ENCODE measurements around the gene RAB8A.
A peak's percentile ranks its signal among the peaks of the same experiment; 100 is the strongest.
"Not testable (repeated sequence)": the region's sequence is repeated elsewhere in the genome, so short reads cannot be mapped to it uniquely, and the experiment has no call there.

The RAB8A gene

GRCh38 chr19:16143399-16144215 lies 31.9 kb downstream of the RAB8A start, which contains the start of gene HSH2D:
HSH2D (plus strand) TSS chr19:16143685; CDS start chr19:16148751, 5,066 bp downstream.
- peak; percentile 83 for DNase-seq

DNA sequence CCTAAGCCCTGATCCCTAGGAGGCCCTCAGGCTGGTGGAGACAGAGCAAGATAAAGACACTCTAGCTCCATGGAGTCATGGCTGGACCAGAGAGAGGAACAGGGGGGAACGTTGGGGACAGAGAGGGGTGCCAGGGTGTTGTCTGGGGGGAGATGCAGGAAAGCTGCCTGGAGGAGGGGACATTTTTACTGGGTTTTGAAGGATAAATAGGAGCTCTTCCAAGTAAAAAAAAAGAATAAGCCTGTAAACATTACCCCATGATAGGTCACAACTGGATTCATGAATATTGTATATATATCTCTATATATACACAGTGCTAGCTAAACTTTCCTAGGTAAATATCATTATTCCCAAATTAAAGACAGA lies 32.5 kb downstream of the RAB8A start:
- no peak for DNase-seq

DNA sequence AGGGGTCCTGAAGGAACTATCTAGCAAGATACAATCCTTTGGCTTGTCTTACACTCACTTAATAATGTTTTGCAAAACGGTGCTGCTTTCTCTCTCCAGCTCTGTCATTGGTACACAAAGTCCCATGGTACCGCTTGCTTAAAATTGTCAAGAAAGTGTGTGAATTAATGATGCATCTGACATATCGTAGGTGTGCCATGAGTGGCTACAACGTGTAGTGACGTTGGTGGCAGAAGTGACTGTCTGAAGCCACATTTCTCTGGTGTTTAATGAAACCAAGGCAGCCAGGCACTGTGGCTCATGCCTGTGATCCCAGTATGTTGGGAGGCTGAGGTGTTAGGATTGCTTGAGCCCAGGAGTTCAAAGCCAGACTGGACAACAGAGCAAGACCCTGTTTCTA lies 34.4 kb downstream of the RAB8A start:
- DNase-seq = no peak

DNA sequence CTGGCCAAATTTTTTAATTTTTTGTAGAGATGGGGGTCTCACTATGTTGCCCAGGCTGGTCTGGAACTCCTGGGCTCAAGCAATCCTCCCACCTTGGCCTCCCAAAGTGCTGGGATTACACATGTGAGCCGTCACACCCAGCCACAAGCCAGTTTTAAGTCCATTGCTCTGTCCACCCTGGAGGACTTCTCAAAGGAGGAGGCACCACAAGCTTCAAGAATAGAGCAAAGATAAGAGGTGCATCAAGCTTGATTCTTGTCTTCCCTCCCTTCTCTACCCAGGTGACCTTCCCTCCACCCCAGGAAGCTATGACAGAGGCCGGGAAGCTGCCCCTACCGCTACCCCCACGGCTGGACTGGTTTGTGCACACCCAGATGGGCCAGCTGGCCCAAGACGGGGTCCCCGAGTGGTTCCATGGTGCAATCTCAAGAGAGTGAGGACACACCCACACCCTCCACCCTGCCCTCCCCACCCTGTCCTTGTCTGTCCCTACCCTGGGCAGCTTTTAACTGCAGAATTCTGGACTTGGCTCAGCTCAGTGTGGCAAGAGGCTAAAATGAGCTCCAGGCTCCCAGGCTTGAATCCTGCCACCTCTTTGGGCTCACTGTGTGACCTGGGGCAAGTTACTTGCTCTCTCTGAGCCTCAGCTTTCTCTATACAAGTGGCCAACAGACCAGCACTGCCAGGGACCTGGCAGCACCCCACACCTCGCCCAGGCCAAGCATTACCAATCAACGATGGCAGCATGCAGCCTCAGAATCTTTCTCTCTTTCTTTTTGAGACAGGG lies 36.9 kb downstream of the RAB8A start:
- DNase-seq = no peak

DNA sequence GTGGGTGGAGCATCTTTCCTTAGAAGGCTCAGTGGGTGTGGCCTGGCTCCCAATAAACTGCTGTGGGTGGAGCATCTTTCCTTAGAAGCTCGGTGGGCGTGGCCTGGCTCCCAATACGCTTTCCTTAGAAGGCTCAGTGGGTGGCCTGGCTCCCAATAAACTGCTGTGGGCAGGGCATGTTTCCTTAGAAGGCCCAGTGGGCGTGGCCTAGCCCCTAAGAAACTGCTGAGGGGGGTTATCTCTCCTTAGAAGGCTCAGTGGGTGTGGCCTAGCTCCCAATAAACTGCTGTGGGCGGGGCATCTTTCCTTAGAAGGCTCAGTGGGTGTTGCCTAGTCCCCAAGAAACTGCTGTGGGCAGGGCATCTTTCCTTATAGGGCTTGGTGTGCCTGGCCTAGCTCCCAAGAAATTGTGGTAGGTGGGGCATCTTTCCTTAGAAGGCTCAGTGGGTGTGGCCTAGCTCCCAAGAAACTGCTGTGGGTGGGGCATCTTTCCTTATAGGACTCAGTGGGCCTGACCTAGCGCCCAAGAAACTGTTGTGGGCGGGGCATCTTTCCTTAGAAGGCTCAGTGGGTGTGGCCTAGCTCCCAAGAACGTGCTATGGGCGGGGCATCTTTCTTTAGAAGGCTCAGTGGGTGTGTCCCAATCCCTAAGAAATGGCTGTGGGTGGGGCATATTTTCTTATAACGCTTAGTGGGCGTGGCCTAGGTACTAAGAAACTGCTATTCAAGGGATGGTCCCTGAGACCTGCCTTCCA lies 42.1 kb downstream of the RAB8A start:
- no peak for DNase-seq

DNA sequence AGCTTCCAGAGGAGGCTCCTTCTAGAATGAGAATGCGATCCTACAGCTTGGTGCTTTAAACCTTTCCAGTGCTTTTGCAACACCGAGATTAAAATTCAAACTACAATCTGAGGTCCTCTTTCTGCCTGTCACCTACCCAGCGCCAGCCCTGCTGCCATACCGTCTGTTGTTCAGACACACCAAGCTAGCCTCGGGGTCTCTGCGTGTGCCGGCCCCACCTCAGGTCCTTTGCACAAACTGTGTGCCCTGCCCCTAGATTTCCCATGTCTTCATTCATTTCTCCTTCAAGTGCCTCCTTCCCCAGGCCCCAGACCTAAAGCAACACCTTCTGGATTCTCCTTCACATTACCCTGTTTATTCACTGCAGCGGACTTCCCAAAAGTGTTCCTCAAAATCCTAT lies 42.9 kb downstream of the RAB8A start:
- no peak for DNase-seq

DNA sequence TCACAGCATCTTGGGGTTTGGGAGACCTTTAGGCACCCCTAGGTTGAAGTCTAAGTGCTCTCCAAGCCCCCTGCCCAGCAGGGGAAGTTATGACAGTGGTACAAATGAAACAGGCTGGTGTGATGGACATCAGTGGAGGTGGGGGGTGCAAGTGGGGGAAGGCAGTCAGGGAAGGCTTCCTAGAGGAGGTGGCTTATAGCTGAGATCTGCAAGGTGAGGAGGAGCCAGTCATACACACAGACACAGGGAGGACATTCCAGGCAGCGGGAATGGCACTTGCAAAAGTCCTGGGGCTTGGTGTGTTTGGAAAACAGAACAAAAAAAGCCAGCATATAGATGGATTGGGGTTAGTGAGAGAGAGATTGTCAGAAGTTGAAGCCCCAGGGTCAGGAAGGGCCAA lies 43.4 kb downstream of the RAB8A start:
- no peak for DNase-seq

GRCh38 chr19:16156904-16157303 lies 45.2 kb downstream of the RAB8A start:
- DNase-seq = no peak

DNA sequence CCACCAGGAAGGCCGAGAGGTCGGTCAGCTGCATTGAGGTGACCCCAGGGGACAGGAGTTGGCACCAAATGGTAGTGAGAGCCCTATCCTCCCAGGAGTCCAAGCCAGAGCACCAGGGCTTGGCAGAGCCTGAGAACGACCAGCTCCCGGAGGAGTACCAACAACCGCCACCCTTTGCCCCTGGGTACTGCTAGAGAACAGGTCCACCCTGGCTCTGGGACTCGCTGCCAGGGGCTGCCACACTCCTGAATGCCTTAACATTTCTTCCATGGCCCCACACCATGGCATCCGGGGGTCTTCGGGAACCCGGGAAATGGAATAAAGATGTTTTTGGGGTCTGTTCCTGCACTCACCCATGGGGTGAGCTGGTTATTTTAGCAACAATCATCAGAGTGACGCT lies 45.9 kb downstream of the RAB8A start:
- DNase-seq = no peak

DNA sequence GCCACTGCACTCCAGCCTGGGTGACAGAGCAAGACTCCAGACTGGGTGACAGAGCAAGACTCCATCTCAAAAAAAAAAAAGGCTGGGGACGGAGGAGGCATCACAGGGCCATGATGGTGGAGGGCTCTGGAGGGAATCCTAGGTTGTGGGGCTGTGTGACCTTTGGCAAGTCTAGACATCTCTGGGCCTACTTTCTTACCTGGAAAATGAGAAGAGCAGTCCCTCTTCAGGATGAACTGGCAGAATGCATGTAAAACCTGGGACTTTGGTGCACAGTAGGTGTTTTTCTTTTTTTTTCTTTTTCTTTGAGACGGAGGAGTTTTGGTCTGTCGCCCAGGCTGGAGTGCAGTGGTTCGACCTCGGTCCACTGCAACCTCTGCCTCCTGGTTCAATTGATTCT lies 48.0 kb downstream of the RAB8A start:
- no peak for DNase-seq

DNA sequence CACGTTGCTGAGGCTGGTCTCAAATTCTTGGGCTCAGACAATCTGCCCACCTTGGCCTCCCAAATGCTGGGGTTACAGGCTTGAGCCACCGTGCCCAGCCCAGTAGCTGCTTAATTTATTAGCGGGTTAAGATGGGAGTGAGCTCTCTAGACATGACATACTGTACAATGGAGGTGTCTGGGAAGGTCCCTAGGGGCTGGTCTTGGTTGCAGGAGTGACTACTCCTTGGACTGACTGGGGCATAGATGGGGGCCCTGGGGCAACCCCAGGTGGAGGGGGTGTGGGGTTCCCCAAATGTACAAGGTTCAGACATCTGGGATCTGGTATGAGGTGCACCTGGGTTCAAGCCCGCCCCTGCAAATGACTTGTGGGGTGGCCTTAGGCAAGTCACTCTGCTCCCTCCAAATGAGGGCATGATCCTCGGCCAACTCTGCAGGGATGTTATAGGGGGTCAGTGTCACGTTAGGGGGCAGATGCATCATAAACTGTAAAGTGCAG lies 48.8 kb downstream of the RAB8A start:
- no peak for DNase-seq

DNA sequence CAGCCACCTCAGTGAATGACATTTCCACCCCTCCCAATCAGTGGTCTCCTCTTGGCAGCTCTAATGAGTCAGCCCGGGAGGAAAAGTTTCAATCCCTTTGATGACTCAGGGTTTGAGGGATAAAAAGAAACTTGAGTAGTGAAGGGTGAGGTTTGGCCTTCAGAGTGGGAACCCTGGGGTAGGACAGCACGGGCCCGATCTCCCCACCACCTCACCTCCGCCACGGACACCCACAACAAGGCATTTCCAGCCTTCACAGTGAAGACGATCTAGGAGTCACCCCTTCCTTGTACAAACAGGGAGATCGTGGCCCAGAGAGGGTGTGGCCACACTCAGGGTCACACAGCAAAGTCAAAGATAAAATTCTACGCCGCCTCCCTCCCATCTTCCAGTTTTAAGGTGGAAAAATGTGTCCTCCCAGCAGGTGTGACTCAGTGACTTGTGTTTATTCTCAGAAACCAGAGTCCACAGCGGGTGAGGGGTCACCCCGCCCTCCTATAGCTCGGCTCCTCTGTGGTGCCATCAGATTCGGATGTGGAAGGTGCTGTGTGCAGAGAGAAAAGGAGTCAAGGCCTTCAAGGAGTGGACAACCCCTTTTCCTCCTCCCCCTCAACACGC lies 49.4 kb downstream of the RAB8A start:
- DNase-seq = no peak

GRCh38 chr19:16161840-16162239 lies 50.2 kb downstream of the RAB8A start:
- DNase-seq = no peak

- DNase-seq = no peak
Observed at GRCh38 chr19:16164222-16164890, 52.7 kb downstream of the RAB8A start.

DNA sequence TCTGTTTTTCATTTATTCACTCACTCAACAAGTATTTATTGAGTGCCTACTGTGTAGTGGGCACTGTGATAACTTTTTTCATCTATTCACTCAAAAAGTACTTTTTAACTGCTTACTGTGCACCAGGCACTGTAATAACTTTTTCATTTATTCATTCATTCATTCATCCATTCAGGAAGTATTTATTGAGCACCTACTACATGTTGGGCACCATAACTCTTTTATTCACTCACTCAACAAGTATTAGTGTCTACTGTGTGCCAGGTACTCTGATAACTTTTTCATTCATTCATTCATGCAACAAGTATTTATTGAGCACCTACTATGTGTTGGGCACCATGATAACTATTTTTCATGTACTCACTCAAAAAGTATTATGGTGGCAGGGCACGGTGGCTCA lies 54.7 kb downstream of the RAB8A start:
- no peak for DNase-seq

- no peak for DNase-seq
Observed at GRCh38 chr19:16167055-16167454, 55.4 kb downstream of the RAB8A start.

DNA sequence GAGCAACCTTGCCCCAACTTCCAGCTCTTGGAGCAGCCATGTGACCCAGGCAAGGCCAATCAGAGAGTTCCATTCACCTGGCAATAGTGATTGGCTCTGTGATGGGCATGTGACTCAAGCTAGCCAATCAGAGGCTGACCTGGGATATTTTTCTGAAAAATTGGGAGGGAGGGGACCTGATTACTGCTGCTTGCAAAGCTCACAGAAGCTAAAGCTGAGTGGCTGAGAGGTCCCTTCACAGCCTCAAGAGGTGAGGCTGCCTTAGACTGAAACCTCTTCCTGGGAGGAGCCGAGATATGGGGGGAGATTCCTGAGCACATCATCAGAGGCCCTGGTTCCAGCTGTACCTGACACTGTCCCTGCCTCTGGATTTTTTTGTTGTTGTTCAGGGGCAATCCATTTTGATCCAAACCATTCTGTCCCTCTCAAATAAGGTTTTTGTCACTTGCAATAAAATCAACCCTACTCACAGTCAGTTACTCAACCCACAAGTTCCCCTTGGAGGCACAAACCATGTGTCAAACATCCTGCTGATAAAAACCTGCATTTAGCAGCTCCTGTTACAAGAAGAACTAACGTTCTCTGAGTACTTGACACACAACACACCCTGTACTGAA lies 56.9 kb downstream of the RAB8A start:
- DNase-seq = peak; percentile 40

- no peak for DNase-seq
Observed at GRCh38 chr19:16170134-16170533, 58.4 kb downstream of the RAB8A start.

DNA sequence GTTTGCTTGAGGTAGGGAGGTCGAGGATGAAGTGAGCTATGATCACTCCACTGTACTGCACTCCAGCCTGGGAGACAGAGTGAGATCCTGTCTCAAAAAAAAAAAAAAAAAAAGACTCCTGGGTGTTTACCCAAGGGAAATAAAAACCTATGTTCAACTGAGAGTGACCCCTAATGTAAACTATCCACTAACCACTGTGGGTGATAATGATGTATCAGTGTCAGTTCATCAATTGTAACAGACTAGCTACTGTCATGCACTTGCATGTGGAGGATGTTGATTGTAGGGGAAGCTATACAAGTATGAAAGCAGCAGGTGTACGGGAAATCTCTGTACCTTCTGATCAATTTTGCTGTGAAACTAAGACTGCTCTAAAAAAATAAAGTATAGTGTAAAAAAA lies 64.3 kb downstream of the RAB8A start:
- DNase-seq = no peak

DNA sequence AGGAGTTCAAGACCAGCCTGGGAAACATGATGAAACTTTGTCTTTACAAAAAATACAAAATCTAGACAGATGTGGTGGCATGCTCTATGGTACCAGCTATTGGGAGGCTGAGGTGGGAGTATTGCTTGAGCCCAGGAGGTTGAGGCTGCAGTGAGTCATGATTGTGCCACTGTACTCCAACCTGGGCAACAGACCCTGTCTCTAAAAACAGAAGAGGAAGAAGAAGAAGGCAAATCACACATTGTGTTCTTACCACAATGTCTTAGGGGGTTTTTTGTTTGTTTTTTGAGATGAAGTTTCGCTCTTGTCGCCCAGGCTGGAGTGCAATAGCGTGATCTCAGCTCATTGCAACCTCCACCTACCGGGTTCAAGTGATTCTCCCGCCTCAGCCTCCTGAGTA lies 67.2 kb downstream of the RAB8A start:
- not testable (repeated sequence) for DNase-seq

- no peak for DNase-seq
Observed at GRCh38 chr19:16180611-16181010, 68.9 kb downstream of the RAB8A start.
